GM19238 (cell line): ENCODE data around the gene HMX1.

ENCODE experiments used
- DNase-seq: peaks from one replicate; pipeline ENCODE4 v3.0.0; 2011; ENCODE audit warnings: low spot score; ENCODE audit not compliant: insufficient read length

The HMX1 gene

GRCh38 chr4:8857766-8858700, 13.6 kb downstream of the HMX1 start:
- DNase-seq: no peak

- DNase-seq: no peak
Observed at GRCh38 chr4:8856835-8857621, 14.6 kb downstream of the HMX1 start.

GRCh38 chr4:8855818-8856245, 15.8 kb downstream of the HMX1 start:
- DNase-seq: no peak

GRCh38 chr4:8854931-8855330, 16.7 kb downstream of the HMX1 start:
- DNase-seq: no peak

- no peak for DNase-seq
Observed at GRCh38 chr4:8854016-8854415, 17.6 kb downstream of the HMX1 start.

DNA sequence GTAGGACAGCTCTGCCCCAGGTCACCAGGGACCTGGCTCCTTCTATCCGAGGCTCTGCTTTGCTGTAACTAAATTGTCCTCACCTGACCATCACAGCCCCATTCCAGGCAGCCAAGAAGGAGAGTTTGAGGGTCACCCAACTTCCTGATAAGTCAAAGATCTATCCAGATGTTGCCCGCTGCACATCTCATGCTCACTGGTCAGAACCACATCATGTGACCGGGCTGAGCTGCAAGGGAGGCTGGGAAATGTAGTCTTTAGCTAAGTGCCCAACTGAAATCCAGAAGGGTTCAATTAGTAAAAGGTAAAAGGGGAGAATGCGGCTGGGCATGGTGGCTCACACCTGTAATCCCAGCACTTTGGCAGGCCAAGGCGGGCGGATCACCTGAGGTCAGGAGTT, 18.4 kb downstream of the HMX1 start:
- DNase-seq: no peak

GRCh38 chr4:8852118-8852704, 19.4 kb downstream of the HMX1 start:
- DNase-seq: no peak

DNA sequence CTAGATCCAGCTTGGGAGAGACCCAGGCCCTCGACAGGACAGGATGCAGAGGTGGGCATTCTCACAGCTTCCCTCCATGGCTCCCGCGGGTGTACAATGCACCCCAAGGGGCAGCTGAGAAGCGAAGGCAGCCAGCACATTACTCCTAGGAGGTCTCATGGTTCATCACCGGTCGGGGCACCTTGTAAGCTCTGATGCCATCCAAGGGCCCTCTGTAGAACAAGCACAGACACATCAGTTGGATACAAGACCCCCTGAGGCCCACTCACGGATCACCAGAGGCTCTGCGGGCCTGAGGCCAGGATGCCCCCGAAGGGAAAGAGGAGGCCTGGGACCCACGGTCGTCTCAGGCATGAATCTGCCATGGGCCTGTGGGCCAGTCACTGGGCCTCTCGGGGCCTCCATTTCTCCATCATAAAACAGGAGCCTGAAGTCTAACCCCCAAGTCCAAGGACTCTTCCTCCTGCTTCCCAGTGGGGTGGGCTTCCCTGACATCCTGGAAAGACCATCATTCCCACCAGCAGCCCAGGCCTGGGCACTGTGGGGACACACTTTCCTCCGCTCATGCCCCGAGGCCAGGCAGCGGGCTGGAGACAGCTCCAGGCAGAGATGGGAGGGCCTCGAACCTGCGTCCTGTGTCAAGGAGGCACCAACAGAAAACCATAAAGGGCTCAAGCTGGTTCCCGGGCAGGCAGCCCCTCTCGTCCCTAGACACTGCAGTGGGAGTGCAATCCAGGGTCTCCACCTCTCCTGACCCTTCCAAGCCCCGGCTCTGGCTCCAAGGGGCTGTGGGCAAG, 20.1 kb downstream of the HMX1 start:
- no peak for DNase-seq

GRCh38 chr4:8850830-8851188, 20.8 kb downstream of the HMX1 start:
- DNase-seq: no peak

DNA sequence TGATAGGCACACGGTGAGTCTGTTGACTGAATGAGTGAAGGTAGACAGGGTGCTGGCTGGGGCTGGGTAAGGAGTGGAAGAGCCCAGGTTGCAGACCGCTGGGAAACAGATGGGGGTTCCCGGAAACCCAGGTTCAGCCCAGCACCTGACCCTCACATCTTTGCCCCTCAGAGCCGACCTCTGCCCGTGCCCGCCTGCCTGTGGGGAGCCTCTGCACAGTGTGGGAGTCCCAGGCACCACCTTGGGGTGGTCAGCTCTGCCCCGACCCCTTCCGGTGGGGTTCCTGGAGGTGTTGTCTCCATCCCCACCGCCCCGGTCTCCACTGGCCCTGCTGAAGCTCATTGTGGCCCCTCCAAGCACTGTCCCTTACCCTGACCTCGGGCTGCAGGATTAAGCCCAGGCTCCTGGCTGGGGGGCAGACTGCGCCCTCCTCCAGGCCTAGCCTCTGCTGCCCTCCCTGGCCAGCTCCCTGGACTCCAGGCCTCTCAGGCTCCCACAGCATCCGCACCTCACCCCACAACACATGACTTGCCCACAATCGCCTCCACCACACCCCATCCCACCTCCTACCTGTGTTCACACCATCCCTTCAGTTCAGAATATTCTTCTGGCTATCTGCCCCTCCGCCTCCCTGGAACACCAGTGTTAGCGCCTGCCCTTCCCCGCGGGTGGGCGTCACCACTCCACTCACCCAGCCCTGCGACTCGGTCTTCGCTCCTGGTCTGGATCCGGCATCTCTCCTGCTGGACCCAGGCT, 21.4 kb downstream of the HMX1 start:
- no peak for DNase-seq

GRCh38 chr4:8849266-8850073, 22.2 kb downstream of the HMX1 start:
- no peak for DNase-seq

DNA sequence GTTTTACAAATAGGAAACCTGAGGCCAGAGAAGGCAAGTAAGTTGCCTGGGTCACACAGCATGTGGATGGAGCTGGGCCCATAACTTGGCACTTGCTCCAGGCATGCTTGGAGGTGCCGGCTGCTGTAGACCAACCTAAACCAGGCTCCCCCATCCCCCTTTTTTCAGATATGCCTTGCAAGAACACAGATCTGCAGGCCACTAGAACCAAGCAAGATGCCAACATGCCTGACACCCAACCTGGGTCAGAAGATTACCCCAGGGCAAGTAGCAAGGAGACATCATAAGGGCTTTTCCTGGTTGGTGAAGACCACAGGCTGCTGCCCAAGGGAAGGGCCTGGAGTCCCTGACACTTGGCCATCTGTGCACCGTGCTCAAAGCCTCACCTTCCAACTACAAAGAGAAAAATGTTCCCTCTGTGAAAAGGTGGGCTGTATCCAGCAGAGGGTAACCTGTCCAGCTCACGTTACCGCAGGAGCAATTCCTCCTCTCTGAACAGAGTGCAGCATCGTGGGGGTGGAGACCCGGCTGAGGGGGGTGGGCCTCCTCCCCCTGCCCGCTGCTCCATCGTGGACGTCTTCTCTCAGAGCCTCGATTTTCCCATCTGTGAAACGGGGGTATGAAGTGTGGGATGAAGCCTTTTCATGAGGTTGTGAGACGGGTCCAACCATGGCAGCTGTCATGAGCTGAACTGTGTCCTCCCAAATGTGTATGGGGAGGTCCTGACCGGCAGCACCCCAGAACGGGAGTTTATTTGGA, 23.0 kb downstream of the HMX1 start:
- no peak for DNase-seq

- DNase-seq: no peak
Observed at GRCh38 chr4:8847764-8848163, 23.9 kb downstream of the HMX1 start.

GRCh38 chr4:8847331-8847730, 24.3 kb downstream of the HMX1 start:
- no peak for DNase-seq

DNA sequence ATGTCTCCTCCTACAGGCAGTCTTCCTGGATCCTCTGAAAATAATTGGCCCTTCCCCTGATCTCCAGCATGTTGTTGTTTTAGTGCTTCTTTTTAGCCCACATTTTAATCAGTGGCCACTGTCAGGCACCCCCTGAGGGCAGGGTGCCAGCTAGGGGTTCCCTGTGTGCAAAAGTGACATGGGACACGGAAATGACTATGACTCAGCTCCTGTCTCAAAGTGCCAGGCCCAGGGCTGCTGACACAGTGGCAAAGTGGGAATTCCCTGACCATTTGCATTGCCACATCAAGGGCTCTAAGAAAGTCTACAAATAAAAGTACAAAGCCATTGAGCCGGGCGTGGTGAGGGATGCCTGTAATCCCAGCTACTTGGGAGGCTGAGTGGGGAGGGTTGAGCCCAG, 24.8 kb downstream of the HMX1 start:
- no peak for DNase-seq

DNA sequence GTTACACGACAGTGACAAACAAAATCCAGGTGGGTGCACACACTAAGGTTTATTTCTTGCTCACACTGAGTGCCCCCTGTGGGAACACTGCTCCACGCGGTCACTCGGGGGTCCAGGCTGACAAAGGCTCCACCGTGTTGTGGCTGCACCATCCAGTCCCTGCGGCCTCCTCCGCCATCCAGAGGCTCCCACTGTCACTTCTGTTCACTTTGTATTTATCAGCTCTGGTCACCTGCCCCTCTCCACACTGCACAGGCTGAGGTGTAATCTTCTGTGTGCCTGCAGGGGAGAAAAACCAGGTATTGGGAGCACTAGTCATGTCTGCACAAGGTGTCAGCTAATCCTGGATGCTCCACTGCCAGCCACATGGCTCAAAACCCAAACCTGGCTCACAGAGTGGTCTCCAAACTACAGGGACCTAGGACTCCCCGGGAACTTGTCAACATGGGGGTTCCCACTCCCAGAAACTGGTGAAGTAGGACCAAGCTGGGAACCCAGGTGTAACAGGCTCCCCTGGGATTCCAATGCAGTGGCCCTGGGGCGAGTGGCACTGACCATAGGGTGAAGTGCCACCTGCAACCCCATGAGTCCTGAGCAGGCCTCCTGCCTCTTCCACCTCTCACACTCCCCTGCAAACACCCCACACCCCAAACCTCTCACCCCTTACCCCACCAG, 25.5 kb downstream of the HMX1 start:
- DNase-seq: no peak

DNA sequence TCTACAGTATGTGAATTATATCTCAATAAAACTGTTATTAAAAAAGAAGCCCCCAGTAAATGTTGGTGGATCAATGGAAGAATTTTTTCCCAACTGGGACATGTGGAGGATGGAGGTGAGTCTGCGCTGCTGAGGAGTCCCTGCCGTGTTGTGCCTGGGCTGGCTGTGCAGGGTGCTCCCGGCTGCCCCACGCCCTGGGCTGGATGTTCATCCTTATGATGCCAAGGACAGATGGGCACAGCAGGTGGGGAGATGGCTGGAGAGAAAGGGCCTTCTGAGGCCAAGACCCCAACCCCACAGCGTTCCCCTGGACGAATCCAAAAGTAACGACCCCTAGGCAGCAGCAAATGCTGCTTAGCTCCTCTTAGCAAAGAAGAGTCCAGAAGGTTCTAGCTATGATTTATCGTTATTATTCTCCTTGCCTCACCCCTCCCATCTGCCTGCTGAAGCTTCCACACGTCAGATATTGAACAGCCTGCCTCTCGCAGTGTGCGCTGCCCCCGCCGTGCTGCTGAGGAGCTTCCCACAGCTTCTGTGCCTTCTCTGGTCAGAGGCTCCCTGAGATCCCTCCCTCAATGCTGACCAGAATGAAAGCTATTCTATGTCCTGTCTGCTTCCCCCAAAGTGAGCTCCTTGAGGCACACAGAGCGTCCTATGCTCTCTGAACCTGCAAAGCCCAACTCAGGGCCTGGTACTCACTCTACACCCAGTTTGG, 26.5 kb downstream of the HMX1 start:
- no peak for DNase-seq

GRCh38 chr4:8843597-8843996, 28.0 kb downstream of the HMX1 start:
- DNase-seq: no peak
